Right renal pelvis (tissue), 4 donors: ENCODE results near the gene CACNA1S. TPM values are rescaled to one million over a fixed set of nuclear protein-coding genes. Genes with fewer than 3 reads are reported as not detected.
A peak's percentile ranks its signal among the peaks of the same experiment; 100 is the strongest.

Experiments
- DNase-seq, 4 donors: peaks; one replicate each; pipeline ENCODE4 v3.0.0-alpha.2; 2013; ENCODE audit warnings: low read depth in 4 of 4, low spot score in 3 of 4, missing footprints in 1 of 4
- polyA plus RNA-seq, 4 donors: library from polyadenylated mRNA; unstranded; fragments of 120-200 nt; gene quantifications; one replicate each; pipeline ENCODE4 v1.2.1, GENCODE V29; 2013; ENCODE audit not compliant: insufficient read length in 4 of 4

CACNA1S gene
- polyA plus RNA-seq, result under 1 TPM; 0.37 to 0.51 (median 0.45) TPM

- no peak for DNase-seq
These were observed at the start of gene CACNA1S for GRCh38 chr1:201112173-201112731. Gene CACNA1S (minus strand): TSS chr1:201112426. CDS start chr1:201112339, 87 bp downstream.

- DNase-seq, result no peak
These were observed 45.7 kb upstream of the CACNA1S start for GRCh38 chr1:201157949-201158348.

GRCh38 chr1:201156819-201157218, 44.6 kb upstream of the CACNA1S start:
- DNase-seq, result no peak

GRCh38 chr1:201156346-201156745, 44.1 kb upstream of the CACNA1S start:
- no peak for DNase-seq

- DNase-seq, result no peak
These were observed 43.1 kb upstream of the CACNA1S start for GRCh38 chr1:201155354-201155753.

- peak; percentile 97 to 99 (median 98) for DNase-seq
These were observed 42.4 kb upstream of the CACNA1S start, which contains the start of gene TMEM9 for GRCh38 chr1:201154389-201155165. Gene TMEM9 (minus strand): TSS chr1:201154474. CDS start chr1:201153923, 551 bp downstream.

GRCh38 chr1:201153474-201154388, 41.5 kb upstream of the CACNA1S start:
- DNase-seq, result peak in 2 of 4 donors; percentile 33 to 60

- DNase-seq, result no peak
These were observed 37.2 kb upstream of the CACNA1S start for GRCh38 chr1:201149400-201149799.

- no peak for DNase-seq
These were observed 35.3 kb upstream of the CACNA1S start for GRCh38 chr1:201147396-201148015.

GRCh38 chr1:201146626-201147390, 34.6 kb upstream of the CACNA1S start:
- no peak for DNase-seq

- DNase-seq, result no peak
These were observed 33.6 kb upstream of the CACNA1S start for GRCh38 chr1:201145816-201146215.

- DNase-seq, result no peak
These were observed 32.9 kb upstream of the CACNA1S start for GRCh38 chr1:201145132-201145531.

GRCh38 chr1:201144701-201145100, 32.5 kb upstream of the CACNA1S start:
- no peak for DNase-seq

GRCh38 chr1:201143726-201144635, 31.8 kb upstream of the CACNA1S start:
- DNase-seq, result no peak

- no peak for DNase-seq
These were observed 30.9 kb upstream of the CACNA1S start for GRCh38 chr1:201142849-201143725.

GRCh38 chr1:201142011-201142848, 30.0 kb upstream of the CACNA1S start:
- no peak for DNase-seq

GRCh38 chr1:201141418-201141817, 29.2 kb upstream of the CACNA1S start:
- no peak for DNase-seq
